Neural progenitor cell (in vitro differentiated cells): ENCODE measurements around the gene ZNF827. TPM values are rescaled to one million over a fixed set of nuclear protein-coding genes. Genes with fewer than 3 reads are reported as not detected.
A peak's percentile ranks its signal among the peaks of the same experiment; 100 is the strongest.

Source experiments
- DNase-seq: peaks from one replicate; pipeline ENCODE4 v3.0.0-alpha.2; 2016; ENCODE audit warnings: low spot score
- H2AFZ ChIP-seq: fragments of 200-600 bp; sonication (generic); replicated peaks from 2 replicates; pipeline ENCODE4 v1.6.1; 2016; ENCODE audit warnings: antibody characterized with exemption
- H3F3A ChIP-seq: fragments of 200-600 bp; sonication (generic); 2 replicates; pipeline ENCODE4 v1.6.1; 2016; ENCODE audit warnings: antibody characterized with exemption, low read depth
- H3K27ac ChIP-seq: fragments of 200-600 bp; sonication (generic); 2 replicates; pipeline ENCODE4 v1.5.1; 2016; ENCODE audit warnings: mild to moderate bottlenecking
- H3K27me3 ChIP-seq: fragments of 200-600 bp; sonication (generic); 2 replicates; pipeline ENCODE4 v1.6.1; 2016; ENCODE audit warnings: mild to moderate bottlenecking, moderate library complexity
- H3K36me3 ChIP-seq: fragments of 200-600 bp; sonication (generic); 2 replicates; pipeline ENCODE4 v1.5.1; 2016
- H3K4me1 ChIP-seq: fragments of 200-600 bp; sonication (generic); 2 replicates; pipeline ENCODE4 v1.6.1; 2016; ENCODE audit warnings: mixed run types
- H3K4me2 ChIP-seq: fragments of 200-600 bp; sonication (generic); 2 replicates; pipeline ENCODE4 v1.6.1; 2016
- H3K4me3 ChIP-seq: fragments of 200-600 bp; sonication (generic); 2 replicates; pipeline ENCODE4 v1.5.1; 2016
- H3K79me2 ChIP-seq: fragments of 200-600 bp; sonication (generic); 2 replicates; pipeline ENCODE4 v1.6.1; 2016; ENCODE audit warnings: low read depth
- H3K9ac ChIP-seq: fragments of 200-600 bp; sonication (generic); 2 replicates; pipeline ENCODE4 v1.6.1; 2016
- H3K9me3 ChIP-seq: fragments of 200-600 bp; sonication (generic); 2 replicates; pipeline ENCODE4 v1.5.1; 2016; ENCODE audit warnings: low read depth
- H4K20me1 ChIP-seq: fragments of 200-600 bp; sonication (generic); 2 replicates; pipeline ENCODE4 v1.6.1; 2016; ENCODE audit warnings: low read depth
- H3K27ac Mint-ChIP-seq: 3 replicates; pipeline ENCODE4 v1.8.0; 2021; ENCODE audit warnings: mixed read lengths
- H3K27me3 Mint-ChIP-seq: 2 replicates; pipeline ENCODE4 v1.8.0; 2022; ENCODE audit warnings: low read depth, mild to moderate bottlenecking, inconsistent platforms, moderate library complexity, mixed read lengths; ENCODE audit not compliant: insufficient read depth
- H3K36me3 Mint-ChIP-seq: 3 replicates; pipeline ENCODE4 v1.8.0; 2021; ENCODE audit warnings: mixed read lengths
- H3K4me1 Mint-ChIP-seq: 3 replicates; pipeline ENCODE4 v1.8.0; 2021; ENCODE audit warnings: mixed read lengths
- H3K4me3 Mint-ChIP-seq: 3 replicates; pipeline ENCODE4 v1.8.0; 2021; ENCODE audit warnings: mild to moderate bottlenecking, moderate library complexity, mixed read lengths
- H3K9me3 Mint-ChIP-seq: 3 replicates; pipeline ENCODE4 v1.8.0; 2020; ENCODE audit warnings: mixed read lengths
- EZH2 ChIP-seq: fragments of 200-600 bp; sonication (generic); IDR thresholded peaks from 2 replicates; pipeline ENCODE4 v1.6.1; 2017; ENCODE audit warnings: antibody characterized with exemption, mild to moderate bottlenecking, moderate library complexity
- EZH2phosphoT487 ChIP-seq: fragments of 200-600 bp; sonication (generic); IDR thresholded peaks from 2 replicates; pipeline ENCODE4 v1.6.1; 2017; ENCODE audit warnings: antibody characterized with exemption
- total RNA-seq: library from RNA; depleted of rRNA; stranded (reverse); fragments of >200 nt; gene quantifications from 2 replicates; pipeline ENCODE4 v1.2.3, GENCODE V29; 2015; ENCODE audit warnings: low replicate concordance
- TF ChIP-seq, protein P1 (sequence below): fragments of 200-600 bp; sonication (generic); IDR thresholded peaks from 2 replicates; pipeline ENCODE4 v1.5.1; 2017; ENCODE audit warnings: antibody characterized with exemption, mild to moderate bottlenecking

Gene ZNF827
- total RNA-seq, 1 donor from 2014 or later = 7.7 TPM

DNA sequence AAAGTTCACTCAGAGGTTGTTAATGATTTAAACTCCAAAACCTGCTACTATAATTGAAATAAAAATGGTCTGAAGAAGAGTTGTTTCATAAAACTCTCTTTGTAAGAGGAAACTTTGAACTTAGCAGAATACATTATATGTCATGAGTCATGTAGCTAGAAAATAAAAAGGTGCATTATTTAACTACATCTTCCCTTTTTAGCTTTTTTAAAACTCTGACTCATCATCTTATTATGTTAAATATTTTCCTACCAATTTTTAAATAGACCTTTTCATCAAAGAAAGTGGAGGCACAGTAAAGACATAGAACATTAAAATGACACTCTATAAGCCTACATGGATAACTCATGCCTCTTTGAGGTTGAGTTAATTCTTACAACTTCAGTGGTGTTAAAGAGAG, 1.2 kb upstream of the ZNF827 start:
- Histone ChIP-seq H3K79me2 (peaks cover 28% of the 10 kb centered on the region), H3K27me3 (peaks cover 19% of the 10 kb centered on the region), H3K4me2 (peak overlapping the region; percentile 94), H3K9me3 (no peaks in the 10 kb centered on the region), H3K4me1 (peaks cover 8% of the 10 kb centered on the region), H4K20me1 (peaks cover 18% of the 10 kb centered on the region), H2AFZ (no peak overlapping the region), H3K36me3 (no peaks in the 10 kb centered on the region), H3F3A (peaks cover 26% of the 10 kb centered on the region), H3K4me3 (no peak overlapping the region), H3K27ac (no peak overlapping the region), H3K9ac (no peak overlapping the region)
- peaks cover 6% of the 10 kb centered on the region for H3K27me3 Mint-ChIP-seq
- peaks cover 29% of the 10 kb centered on the region for H3K4me1 Mint-ChIP-seq
- TF ChIP-seq EZH2 (no peak), EZH2phosphoT487 (no peak)
- TF ChIP-seq, protein P1, sequence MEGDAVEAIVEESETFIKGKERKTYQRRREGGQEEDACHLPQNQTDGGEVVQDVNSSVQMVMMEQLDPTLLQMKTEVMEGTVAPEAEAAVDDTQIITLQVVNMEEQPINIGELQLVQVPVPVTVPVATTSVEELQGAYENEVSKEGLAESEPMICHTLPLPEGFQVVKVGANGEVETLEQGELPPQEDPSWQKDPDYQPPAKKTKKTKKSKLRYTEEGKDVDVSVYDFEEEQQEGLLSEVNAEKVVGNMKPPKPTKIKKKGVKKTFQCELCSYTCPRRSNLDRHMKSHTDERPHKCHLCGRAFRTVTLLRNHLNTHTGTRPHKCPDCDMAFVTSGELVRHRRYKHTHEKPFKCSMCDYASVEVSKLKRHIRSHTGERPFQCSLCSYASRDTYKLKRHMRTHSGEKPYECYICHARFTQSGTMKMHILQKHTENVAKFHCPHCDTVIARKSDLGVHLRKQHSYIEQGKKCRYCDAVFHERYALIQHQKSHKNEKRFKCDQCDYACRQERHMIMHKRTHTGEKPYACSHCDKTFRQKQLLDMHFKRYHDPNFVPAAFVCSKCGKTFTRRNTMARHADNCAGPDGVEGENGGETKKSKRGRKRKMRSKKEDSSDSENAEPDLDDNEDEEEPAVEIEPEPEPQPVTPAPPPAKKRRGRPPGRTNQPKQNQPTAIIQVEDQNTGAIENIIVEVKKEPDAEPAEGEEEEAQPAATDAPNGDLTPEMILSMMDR = no peak
- peak overlapping the region; percentile 98 for H3K27ac Mint-ChIP-seq
- H3K9me3 Mint-ChIP-seq = no peaks in the 10 kb centered on the region
- H3K4me3 Mint-ChIP-seq = peak overlapping the region; percentile 98
- H3K36me3 Mint-ChIP-seq = no peaks in the 10 kb centered on the region
- no peak for DNase-seq

GRCh38 chr4:145939441-145939750, 773 bp upstream of the ZNF827 start:
- Histone ChIP-seq H3K79me2 (peaks cover 33% of the 10 kb centered on the region), H3K4me3 (peak overlapping the region; percentile 96), H3K36me3 (no peaks in the 10 kb centered on the region), H3K4me2 (peak overlapping the region; percentile 94), H3K9ac (no peak overlapping the region), H3K27ac (no peak overlapping the region), H3F3A (peaks cover 26% of the 10 kb centered on the region), H3K9me3 (no peaks in the 10 kb centered on the region), H3K4me1 (peaks cover 8% of the 10 kb centered on the region), H4K20me1 (peaks cover 23% of the 10 kb centered on the region), H3K27me3 (peaks cover 20% of the 10 kb centered on the region), H2AFZ (peak overlapping the region; percentile 48)
- DNase-seq = no peak
- peak overlapping the region; percentile 98 for H3K27ac Mint-ChIP-seq
- H3K4me3 Mint-ChIP-seq = peak overlapping the region; percentile 98
- peaks cover 6% of the 10 kb centered on the region for H3K27me3 Mint-ChIP-seq
- peaks cover 34% of the 10 kb centered on the region for H3K4me1 Mint-ChIP-seq
- TF ChIP-seq, protein P1 = no peak
- no peaks in the 10 kb centered on the region for H3K36me3 Mint-ChIP-seq
- H3K9me3 Mint-ChIP-seq = no peaks in the 10 kb centered on the region

DNA sequence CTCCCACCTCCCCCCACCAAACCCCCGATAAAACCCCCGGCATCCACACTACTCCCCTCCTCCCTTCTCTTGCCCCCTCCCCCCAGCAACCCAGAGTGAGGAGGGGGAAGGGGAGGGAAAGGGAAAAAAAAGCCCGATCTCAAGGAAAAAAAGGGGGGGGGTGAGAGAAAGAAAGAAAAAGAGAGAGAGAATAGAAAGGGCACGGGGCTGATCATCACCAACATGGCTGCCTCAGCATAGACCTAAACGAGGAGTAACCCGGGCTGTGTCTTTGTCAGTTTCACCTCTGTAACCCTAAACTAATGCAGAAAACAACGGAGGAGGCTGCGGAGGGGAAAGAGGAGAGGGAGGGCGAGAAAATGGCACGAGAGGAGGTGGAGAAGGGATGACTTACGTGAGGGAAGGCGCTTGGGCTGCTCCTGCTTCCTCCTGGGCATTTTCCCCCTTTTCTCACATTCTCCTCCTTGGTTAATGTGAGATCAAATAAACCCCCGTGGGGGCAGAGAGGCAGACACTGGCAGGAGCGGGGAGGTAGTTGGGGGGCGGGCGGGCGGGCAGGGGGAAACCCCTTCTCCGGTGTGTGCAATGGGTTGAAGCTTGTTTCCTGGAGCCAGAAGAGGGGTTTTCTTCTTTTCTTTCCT, 532 bp downstream of the ZNF827 start:
- Histone ChIP-seq H3K27ac (no peak overlapping the region), H3F3A (peaks cover 26% of the 10 kb centered on the region), H3K9me3 (no peaks in the 10 kb centered on the region), H3K9ac (peak overlapping the region; percentile 37), H3K4me2 (peak overlapping the region; percentile 94), H3K4me1 (peaks cover 8% of the 10 kb centered on the region), H3K4me3 (peak overlapping the region; percentile 96), H2AFZ (peak overlapping the region; percentile 63), H4K20me1 (peaks cover 36% of the 10 kb centered on the region), H3K27me3 (peaks cover 20% of the 10 kb centered on the region), H3K79me2 (peaks cover 46% of the 10 kb centered on the region), H3K36me3 (no peaks in the 10 kb centered on the region)
- no peaks in the 10 kb centered on the region for H3K9me3 Mint-ChIP-seq
- TF ChIP-seq EZH2phosphoT487 (no peak), EZH2 (no peak)
- TF ChIP-seq, protein P1 = no peak
- peak overlapping the region; percentile 98 for H3K27ac Mint-ChIP-seq
- DNase-seq = peak; percentile 60
- peaks cover 1% of the 10 kb centered on the region for H3K36me3 Mint-ChIP-seq
- H3K4me1 Mint-ChIP-seq = peaks cover 35% of the 10 kb centered on the region
- peak overlapping the region; percentile 98 for H3K4me3 Mint-ChIP-seq
- H3K27me3 Mint-ChIP-seq = peaks cover 6% of the 10 kb centered on the region
